Upper lobe of left lung (tissue), 6 donors: Measurements from ENCODE around the gene WDPCP. TPM values are rescaled to one million over a fixed set of nuclear protein-coding genes. Genes with fewer than 3 reads are reported as not detected.
"Not testable (repeated sequence)": the region's sequence is repeated elsewhere in the genome, so short reads cannot be mapped to it uniquely, and the experiment has no call there.

ENCODE experiments used
- ATAC-seq, 2 donors: fragments of 200-7000 bp; cut with Tn5 transposase; one replicate each; pipeline ENCODE4 v1.9.1; 2022; ENCODE audit warnings: mild to moderate bottlenecking in 2 of 2, moderate library complexity in 2 of 2; ENCODE audit not compliant: low FRiP score in 2 of 2
- DNase-seq, 2 donors: peaks; one replicate each; pipeline ENCODE4 v3.0.0-alpha.2; 2019 to 2020
- H3K27ac ChIP-seq, 4 donors: fragments of 200-600 bp; sonication (generic); one replicate each; pipeline ENCODE4 v1.5.1; 2016 to 2019
- H3K27me3 ChIP-seq, 4 donors: fragments of 200-600 bp; sonication (generic); one replicate each; pipeline ENCODE4 v1.5.1; 2017 to 2019
- H3K36me3 ChIP-seq, 4 donors: fragments of 200-600 bp; sonication (generic); one replicate each; pipeline ENCODE4 v1.5.1; 2016 to 2019
- H3K4me1 ChIP-seq, 4 donors: fragments of 200-600 bp; sonication (generic); one replicate each; pipeline ENCODE4 v1.5.1; 2018 to 2019
- H3K4me3 ChIP-seq, 4 donors: fragments of 200-600 bp; sonication (generic); one replicate each; pipeline ENCODE4 v1.5.1; 2017 to 2019; ENCODE audit warnings: mild to moderate bottlenecking in 2 of 4, moderate library complexity in 1 of 4
- H3K9me3 ChIP-seq, 4 donors: fragments of 200-600 bp; sonication (generic); one replicate each; pipeline ENCODE4 v1.5.1; 2018 to 2019
- EP300 ChIP-seq, 4 donors: sonication (generic); formaldehyde crosslinking; IDR thresholded peaks; one replicate each; pipeline ENCODE4 v1.5.1; 2017; ENCODE audit warnings: antibody characterized with exemption in 4 of 4, control low read depth in 2 of 4
- POLR2A ChIP-seq, 4 donors: fragments of 450-650 bp; IDR thresholded peaks; one replicate each; pipeline ENCODE4 v1.5.1; 2016 to 2017; ENCODE audit warnings: antibody characterized with exemption in 4 of 4, mild to moderate bottlenecking in 2 of 4
- POLR2AphosphoS5 ChIP-seq, 2 donors: sonication (generic); formaldehyde crosslinking; IDR thresholded peaks; one replicate each; pipeline ENCODE4 v1.5.1; 2017; ENCODE audit warnings: antibody characterized with exemption in 2 of 2
- WGBS, 2 donors: methylation state at CpG; one replicate each; pipeline ENCODE4 v1.1.5; 2017 to 2018; 5-methylcytosine and 5-hydroxymethylcytosine counted together
- total RNA-seq, 6 donors: library from RNA; depleted of rRNA in 4 of 6; stranded (reverse); fragments of >200 nt in 4 of 6; gene quantifications; one replicate each; pipeline versions ENCODE4 v1.1.0 to v1.2.1, GENCODE V29; 2016 to 2021
- TF ChIP-seq, protein P1 (sequence below), 6 experiments: fragments of 450-650 bp in 4 of 6; fragments of 200-600 bp in 2 of 6; sonication (generic) in 2 of 6; IDR thresholded peaks; one replicate each; pipeline ENCODE4 v1.5.1; 2016 to 2019; ENCODE audit warnings: antibody characterized with exemption in 6 of 6
- donor health status: DM: no; HTN: no; CAD: no; lungs with moderate emphysema.
- donor health status: DM: no; HTN: yes; CAD: no; lungs with severe emphysema.

Gene WDPCP
- total RNA-seq, 6 donors from 2014 or later = 9.3 to 20.8 (median 11.5) TPM

DNA sequence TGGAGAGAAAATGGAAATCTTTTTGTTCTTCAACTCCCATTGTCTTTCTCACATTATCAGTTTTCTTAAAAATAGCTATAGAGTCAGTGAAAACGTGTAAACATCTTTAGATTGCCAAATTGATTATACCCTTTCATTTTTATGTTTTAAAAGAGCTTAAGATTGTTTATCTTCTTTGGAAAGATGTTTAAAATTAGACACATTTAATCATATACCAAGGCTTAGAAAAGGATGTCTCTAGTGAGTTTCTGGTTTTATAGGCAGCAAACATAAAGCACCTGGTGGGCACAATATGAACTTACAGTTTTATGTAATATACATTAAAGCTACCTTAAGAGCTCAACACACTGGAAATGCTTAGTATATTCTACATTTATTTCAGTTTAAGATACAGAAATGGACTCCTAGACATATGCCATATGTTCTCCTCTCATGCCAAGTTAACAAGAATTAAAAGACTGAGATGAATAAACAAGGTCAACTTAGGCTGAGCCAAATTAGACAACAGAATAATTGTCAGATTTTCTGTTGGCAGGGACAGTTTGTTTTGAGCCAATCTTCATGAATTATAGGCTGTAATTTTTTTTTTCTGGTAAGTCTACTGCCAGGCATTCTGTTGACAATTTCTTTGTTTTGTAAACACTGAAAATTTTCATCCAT is 425.0 kb downstream of the WDPCP start:
- DNase-seq (no peak), ATAC-seq (no peak)
- Histone ChIP-seq H3K36me3 (no peaks in the 10 kb centered on the region), H3K27ac (no peak overlapping the region), H3K9me3 (no peaks in the 10 kb centered on the region), H3K4me1 (no peaks in the 10 kb centered on the region), H3K4me3 (no peak overlapping the region), H3K27me3 (no peaks in the 10 kb centered on the region)
- WGBS, 2 donors = 54 to 59% methylated on average over 1 of the region's 1 CpG
- no peak for TF ChIP-seq POLR2A (IDR thresholded peaks at IDR 0.05)
- TF ChIP-seq, protein P1, sequence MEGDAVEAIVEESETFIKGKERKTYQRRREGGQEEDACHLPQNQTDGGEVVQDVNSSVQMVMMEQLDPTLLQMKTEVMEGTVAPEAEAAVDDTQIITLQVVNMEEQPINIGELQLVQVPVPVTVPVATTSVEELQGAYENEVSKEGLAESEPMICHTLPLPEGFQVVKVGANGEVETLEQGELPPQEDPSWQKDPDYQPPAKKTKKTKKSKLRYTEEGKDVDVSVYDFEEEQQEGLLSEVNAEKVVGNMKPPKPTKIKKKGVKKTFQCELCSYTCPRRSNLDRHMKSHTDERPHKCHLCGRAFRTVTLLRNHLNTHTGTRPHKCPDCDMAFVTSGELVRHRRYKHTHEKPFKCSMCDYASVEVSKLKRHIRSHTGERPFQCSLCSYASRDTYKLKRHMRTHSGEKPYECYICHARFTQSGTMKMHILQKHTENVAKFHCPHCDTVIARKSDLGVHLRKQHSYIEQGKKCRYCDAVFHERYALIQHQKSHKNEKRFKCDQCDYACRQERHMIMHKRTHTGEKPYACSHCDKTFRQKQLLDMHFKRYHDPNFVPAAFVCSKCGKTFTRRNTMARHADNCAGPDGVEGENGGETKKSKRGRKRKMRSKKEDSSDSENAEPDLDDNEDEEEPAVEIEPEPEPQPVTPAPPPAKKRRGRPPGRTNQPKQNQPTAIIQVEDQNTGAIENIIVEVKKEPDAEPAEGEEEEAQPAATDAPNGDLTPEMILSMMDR (IDR thresholded peaks at IDR 0.05) = no peak
- no peak for TF ChIP-seq POLR2AphosphoS5 (IDR thresholded peaks at IDR 0.05)
- no peak for TF ChIP-seq EP300 (IDR thresholded peaks at IDR 0.05)

DNA sequence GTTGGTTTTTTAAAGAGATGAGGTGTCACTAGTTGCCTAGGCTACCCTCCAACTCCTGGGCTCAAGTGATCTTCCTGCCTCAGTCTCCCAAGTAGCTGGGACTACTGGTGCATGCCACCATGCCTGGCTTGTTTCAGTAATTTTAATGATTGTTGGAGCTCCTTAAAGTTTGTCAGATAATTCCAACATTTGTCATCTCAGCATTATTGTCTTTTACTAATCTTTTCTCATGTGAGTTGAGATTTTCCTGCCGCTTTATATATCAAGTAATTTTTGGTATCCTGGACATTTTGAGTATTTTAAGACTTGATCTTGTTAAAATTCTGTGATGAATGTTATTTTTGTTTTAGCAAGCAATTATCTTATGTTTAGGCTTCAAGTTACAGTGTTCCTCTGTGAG is 429.0 kb downstream of the WDPCP start:
- no peak overlapping the region for H3K4me3 ChIP-seq
- H3K27me3 ChIP-seq = no peaks in the 10 kb centered on the region
- H3K4me1 ChIP-seq = no peaks in the 10 kb centered on the region
- H3K36me3 ChIP-seq = no peaks in the 10 kb centered on the region
- H3K27ac ChIP-seq = no peak overlapping the region
- no peaks in the 10 kb centered on the region for H3K9me3 ChIP-seq
- 100% methylated on average over 1 of the region's 1 CpG for WGBS, 2 donors
- no peak for TF ChIP-seq EP300 (IDR thresholded peaks at IDR 0.05)
- TF ChIP-seq POLR2AphosphoS5 (IDR thresholded peaks at IDR 0.05) = no peak
- TF ChIP-seq, protein P1 (IDR thresholded peaks at IDR 0.05) = no peak
- no peak for TF ChIP-seq POLR2A (IDR thresholded peaks at IDR 0.05)
- DNase-seq (no peak), ATAC-seq (no peak)

DNA sequence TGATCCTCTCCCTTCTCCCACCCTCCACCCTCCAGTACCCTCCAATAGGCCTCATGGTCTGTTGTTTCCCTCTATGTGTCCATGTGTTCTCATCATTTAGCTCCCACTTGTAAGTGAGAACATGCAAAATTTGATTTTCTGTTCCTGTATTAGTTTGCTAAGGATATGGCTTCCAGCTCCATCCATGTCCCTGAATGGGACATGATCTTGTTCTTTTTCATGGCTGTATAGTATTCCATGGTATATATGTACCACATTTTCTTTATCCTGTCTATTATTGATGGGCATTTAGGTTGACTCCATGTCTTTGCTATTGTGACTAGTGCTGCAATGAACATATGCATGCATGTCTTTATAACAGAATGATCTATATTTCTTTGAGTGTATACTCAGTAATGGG is 451.6 kb downstream of the WDPCP start:
- not testable (repeated sequence) for H3K4me1 ChIP-seq, H3K36me3 ChIP-seq, H3K27ac ChIP-seq, DNase-seq, H3K27me3 ChIP-seq, ATAC-seq, H3K4me3 ChIP-seq
- H3K9me3 ChIP-seq = peaks cover 0 to 28% (median 9%) of the 10 kb centered on the region in 4 donors

DNA sequence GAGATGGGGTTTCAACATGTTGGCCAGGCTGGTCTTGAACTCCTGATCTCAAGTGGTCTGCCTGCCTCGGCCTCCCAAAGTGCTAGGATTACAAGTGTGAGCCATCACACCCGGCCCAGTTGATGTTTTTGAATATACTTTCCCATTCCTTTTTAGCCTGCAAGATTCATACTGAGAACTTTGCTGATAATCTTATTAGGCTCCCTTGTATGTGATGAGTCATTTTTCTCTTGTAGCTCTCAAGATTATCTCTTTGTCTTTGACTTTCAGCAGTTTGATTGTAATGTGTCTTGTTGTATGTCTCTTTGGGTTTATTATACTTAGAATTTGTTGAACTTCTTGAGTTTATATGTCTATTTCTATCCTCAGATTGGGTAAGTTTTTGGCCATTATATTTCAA is 456.3 kb downstream of the WDPCP start:
- no peak overlapping the region for H3K4me3 ChIP-seq
- 97% methylated on average over 2 of the region's 2 CpGs for WGBS, 2 donors
- no peaks in the 10 kb centered on the region for H3K27me3 ChIP-seq
- H3K27ac ChIP-seq = no peak overlapping the region
- no peak for TF ChIP-seq POLR2AphosphoS5 (IDR thresholded peaks at IDR 0.05)
- TF ChIP-seq POLR2A (IDR thresholded peaks at IDR 0.05) = no peak
- TF ChIP-seq, protein P1 (IDR thresholded peaks at IDR 0.05) = no peak
- TF ChIP-seq EP300 (IDR thresholded peaks at IDR 0.05) = no peak
- no peaks in the 10 kb centered on the region for H3K36me3 ChIP-seq
- DNase-seq (no peak), ATAC-seq (no peak)
- H3K9me3 ChIP-seq = peaks cover 0 to 9% (median 0%) of the 10 kb centered on the region in 4 donors
- H3K4me1 ChIP-seq = no peaks in the 10 kb centered on the region

DNA sequence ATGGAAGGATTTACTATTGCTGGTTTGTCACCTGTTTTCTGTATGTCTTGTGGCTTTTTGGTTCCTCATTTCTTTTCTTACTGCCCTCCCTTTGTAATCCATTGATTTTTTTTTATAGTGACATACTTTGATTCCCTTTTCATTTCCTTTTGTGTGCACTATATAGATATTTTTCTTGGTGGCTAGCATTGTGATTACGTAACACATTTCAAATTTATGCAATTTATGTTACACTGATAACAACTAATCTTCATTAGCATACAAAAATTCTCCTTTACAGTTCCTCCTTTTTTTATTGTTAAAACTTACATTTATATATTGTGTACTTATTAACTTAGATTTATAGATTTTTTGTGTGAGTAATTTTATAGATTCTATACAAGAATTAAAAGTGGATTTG is 457.1 kb downstream of the WDPCP start:
- H3K4me3 ChIP-seq = no peak overlapping the region
- no peaks in the 10 kb centered on the region for H3K36me3 ChIP-seq
- no peak overlapping the region for H3K27ac ChIP-seq
- no peaks in the 10 kb centered on the region for H3K4me1 ChIP-seq
- ATAC-seq = no peak
- no peaks in the 10 kb centered on the region for H3K27me3 ChIP-seq
- 79 to 88% methylated on average over 1 of the region's 1 CpG for WGBS, 2 donors
- DNase-seq = no peak
- TF ChIP-seq, protein P1 (IDR thresholded peaks at IDR 0.05) = no peak
- peaks cover 0 to 1% (median 0%) of the 10 kb centered on the region in 4 donors for H3K9me3 ChIP-seq
